Measurements from ENCODE around the gene ARPC1A.
A peak's percentile ranks its signal among the peaks of the same experiment; 100 is the strongest.
"Not testable (repeated sequence)": the region's sequence is repeated elsewhere in the genome, so short reads cannot be mapped to it uniquely, and the experiment has no call there.

Gene ARPC1A

DNA sequence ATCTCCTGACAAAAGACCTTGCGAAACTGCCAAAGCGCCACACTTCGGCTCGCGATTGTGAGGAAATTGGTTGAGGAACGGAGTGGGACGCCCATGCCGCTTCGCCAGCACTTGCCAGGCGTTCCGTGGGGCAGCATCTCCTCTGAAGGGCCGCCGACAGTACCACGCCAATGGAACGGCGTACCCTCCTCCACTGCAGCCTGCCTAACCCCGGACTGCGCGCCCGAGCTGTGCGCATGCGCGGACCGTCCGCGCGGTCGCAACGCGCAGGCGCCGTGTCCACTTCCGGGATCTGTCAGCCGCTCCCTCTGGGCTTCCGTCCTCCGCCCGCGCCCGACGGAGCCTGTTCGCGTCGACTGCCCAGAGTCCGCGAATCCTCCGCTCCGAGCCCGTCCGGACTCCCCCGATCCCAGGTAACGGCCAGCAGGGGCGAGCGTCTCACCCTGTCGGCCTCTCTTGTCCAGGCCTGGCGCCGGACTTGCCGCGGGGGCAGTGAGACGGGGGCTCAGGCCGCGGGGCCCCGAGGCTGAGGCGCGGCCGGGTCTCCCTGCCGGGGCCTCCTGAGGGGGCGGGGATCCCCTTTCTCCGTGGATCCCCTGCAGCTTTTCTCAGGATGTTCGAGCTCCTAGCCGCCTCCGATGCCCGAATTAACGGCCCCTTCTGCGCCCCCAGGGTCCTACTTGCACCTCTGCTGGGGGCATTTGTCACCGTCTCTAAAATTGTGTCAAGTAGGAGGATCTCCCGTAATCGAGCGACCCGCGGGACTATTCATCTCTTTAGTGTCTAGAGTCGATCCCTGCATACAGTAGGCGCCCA lies at the start of gene ARPC1A:
ARPC1A (plus strand) TSS at position 307 of the 816 bp plus-strand sequence. CDS start 7,456 bp downstream, outside the sequence.
- DNase-seq, result peak; percentile 97

DNA sequence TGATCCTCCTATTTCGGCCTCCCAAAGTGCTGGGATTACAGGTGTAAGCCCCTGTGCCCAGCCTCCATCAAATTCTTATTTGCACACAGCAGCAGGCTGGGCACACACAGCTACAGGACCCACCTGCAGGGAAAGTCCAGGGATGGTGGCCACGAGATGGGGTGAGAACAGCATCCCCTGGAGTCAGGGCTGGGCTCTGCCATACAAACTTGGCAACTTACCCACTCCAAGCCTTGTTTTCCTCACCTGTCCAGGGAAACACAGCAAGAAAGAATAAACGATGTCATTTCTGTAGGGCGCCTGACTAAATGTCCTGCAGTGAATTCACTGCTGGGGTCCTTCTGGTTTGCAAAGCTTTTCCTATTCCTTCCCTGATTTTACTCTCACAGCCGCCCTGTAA lies 47.5 kb upstream of the ARPC1A start:
- DNase-seq, result no peak

DNA sequence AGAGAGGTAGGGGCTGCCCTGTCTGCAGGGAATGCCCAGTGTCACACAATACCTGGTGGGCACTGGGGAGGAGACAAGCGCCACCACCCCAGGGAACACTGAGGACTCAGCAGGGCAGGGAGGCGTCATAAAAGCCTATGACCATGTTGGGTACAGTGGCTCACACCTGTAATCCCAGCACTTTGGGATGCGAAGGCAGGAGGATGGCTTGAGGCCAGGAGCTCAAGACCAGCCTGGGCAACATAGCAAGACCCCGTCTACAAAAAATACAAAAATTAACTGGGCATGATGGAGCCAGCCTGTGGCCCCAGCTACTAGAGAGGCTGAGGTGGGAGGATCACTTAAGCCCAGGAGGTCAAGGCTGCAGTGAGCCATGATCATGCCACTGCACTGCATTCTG lies 41.5 kb upstream of the ARPC1A start:
- not testable (repeated sequence) for DNase-seq

DNA sequence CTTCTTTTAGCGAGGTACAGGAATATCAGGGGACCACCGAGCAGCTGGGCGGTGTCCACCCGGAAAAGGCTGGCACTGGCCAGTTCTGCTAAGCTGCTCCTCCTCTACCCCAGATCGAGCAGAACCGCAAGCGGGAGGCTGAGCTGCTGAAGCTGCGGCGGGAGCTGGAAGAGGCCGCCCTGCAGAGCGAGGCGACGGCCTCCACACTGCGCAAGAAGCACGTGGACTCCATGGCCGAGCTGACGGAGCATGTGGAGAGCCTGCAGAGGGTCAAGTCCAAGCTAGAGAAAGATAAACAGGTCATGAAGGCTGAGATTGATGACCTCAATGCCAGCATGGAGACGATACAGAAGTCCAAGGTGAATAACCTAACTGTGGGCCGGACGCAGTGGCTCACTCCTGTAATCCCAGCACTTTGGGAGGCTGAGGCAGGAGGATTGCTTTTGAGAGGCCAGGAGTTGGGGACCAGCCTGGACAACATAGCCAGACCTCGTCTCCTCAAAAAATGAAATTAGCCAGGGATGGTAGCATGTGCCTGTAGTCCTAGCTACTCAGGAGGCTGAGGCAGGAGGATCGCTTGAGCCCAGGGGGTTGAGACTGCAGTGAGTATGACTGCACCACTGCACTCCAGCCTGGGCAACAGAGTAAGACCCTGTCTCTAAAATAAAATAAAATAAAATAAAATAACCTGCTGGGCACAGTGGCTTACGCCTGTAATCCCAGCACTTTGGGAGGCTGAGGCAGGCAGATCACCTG lies 37.7 kb upstream of the ARPC1A start:
- DNase-seq, result no peak

DNA sequence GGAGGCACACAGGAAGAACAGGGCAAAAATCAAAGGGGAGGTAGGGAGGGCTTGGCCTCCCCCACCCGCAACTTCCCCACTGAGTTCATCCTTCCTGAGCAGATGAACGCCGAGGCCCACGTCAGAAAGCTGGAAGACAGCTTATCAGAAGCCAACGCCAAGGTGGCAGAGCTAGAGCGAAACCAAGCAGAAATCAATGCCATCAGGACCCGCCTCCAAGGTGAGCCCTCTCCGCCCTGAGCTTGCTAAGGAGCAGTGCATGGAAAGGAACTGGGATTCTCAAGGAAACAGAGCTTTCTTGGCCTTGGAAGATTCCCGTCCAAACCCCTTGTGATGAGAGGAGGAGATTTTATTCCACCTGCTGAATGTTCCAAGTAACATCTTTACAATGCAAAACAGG lies 36.5 kb upstream of the ARPC1A start:
- no peak for DNase-seq

DNA sequence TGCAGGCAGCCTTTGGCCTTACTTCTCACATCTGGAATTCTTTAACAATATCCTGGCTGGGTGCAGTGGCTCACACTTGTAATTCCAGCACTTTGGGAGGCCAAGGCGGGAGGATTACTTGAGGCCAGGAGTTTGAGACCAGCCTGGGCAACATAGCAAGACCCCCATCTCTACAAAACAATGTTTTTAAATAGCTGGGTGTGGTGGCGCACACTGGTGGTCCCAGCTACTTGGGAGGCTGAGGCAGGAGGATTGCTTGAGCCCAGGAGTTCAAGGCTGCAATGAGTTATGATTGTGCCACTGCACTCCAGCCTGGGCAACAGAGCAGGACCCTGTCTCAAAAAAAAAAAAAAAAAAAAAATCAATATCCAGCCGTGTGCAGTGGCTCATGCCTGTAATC lies 35.5 kb upstream of the ARPC1A start:
- not testable (repeated sequence) for DNase-seq

DNA sequence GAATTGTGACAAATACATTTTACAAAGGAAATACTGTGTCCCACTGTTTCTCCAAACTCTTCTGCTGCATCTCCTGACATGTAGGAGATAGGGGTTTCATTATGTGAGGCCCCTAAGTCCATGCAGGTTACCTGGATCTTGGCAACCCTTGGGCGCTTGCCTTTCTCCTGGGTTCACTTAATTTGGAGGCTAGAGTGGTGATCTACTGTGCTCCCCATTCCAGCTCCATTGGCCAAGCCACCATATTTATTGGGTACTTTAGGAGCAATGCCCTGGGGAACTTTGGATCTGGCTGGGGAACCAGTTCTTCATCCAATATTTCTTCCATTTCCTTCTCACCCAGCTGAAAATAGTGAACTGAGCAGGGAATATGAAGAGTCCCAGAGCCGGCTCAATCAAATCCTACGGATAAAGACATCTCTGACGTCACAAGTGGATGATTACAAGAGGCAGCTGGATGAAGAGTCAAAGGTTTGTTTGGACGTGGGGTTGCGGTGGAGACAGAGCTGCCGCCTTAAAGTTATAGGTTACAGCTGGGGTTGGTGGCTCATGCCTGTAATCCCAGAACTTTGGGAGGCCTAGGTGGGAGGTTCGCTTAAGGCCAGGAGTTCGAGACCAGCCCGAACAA lies 34.6 kb upstream of the ARPC1A start:
- no peak for DNase-seq

DNA sequence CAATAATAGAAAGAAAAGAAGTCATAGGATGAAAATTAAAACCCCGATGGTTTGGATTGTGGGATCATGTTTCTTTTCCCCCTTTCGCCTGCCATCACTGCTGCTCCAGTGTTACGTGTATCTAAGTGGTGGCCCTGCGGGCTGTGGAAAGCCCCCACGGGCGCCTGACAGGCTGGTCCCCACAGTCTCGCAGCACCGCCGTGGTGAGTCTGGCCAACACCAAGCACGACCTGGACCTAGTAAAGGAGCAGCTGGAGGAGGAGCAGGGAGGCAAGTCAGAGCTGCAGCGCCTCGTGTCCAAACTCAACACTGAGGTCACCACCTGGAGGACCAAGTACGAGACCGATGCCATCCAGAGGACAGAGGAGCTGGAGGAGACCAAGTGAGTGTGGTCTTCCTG lies 33.6 kb upstream of the ARPC1A start:
- no peak for DNase-seq

DNA sequence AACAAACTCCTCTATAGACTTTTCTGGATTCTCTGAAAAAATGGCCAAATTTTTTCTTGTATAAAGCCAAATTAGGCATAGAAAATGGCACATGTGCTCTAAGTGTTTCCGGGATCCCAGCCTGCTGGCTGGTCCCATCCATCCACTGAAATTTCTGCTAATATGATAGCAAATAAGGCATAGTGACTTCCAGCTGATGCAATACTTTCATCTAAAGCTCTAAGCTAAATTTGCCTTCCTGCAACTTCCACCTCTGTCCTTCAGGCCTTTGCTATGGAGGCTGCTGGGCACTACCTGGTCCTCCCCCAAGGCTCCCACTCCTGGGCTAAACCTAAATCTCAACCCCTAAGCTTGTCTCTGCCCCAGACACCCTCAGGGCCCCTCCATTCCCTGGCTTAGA lies 32.5 kb upstream of the ARPC1A start:
- DNase-seq, result no peak

DNA sequence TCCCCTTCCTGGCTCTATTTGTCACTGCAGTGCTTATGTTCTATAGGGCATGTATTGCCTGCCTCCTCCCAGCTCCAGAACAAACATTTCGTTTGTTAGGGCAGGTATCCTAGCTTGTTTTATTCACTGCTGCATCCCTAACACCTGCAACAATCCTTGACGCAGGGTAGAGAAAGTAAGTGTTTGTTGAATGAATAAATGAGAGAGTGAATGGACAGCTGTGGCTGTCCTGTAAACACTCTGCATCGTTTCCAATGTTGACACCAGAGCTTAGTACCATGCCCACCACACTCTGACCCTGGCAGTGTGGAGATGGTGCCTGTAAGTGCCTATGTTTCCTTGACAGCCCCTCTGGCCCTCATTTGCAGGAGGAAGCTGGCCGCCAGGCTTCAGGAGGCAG lies 32.0 kb upstream of the ARPC1A start:
- no peak for DNase-seq

DNA sequence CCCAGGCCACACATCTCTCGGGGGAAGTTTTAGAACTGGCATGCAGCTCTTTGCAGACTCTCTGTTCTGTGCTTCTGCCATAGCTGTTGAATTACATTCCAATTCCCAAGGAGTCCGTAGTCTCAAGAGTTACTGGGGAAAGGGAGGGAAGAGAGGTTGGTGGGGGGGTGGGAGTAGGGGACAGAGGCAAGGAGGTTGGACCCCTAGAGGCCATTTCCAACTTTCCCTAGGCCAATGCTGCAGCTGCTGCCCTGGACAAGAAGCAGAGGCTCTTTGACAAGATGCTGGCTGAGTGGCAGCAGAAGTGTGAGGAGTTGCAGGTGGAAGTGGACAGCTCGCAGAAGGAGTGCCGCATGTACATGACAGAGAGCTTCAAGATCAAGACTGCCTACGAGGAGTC lies 29.2 kb upstream of the ARPC1A start:
- DNase-seq, result no peak

DNA sequence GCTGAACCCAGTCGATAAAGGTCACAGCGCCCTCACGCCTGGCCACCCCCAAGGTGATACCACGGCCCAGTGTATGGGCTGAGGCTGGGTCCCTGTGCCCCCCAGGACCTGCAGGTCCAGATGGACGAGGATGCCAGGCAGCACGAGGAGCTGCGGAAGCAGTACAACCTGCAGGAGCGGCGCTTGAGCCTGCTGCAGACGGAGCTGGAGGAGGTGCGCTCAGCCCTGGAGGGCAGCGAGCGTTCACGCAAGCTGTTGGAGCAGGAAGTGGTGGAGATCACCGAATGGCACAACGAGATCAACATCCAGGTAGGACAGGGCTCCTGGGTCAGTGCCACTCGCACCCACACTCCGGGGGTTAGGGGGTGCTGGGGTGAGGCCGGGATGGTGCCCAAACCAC lies 24.2 kb upstream of the ARPC1A start:
- DNase-seq, result no peak

DNA sequence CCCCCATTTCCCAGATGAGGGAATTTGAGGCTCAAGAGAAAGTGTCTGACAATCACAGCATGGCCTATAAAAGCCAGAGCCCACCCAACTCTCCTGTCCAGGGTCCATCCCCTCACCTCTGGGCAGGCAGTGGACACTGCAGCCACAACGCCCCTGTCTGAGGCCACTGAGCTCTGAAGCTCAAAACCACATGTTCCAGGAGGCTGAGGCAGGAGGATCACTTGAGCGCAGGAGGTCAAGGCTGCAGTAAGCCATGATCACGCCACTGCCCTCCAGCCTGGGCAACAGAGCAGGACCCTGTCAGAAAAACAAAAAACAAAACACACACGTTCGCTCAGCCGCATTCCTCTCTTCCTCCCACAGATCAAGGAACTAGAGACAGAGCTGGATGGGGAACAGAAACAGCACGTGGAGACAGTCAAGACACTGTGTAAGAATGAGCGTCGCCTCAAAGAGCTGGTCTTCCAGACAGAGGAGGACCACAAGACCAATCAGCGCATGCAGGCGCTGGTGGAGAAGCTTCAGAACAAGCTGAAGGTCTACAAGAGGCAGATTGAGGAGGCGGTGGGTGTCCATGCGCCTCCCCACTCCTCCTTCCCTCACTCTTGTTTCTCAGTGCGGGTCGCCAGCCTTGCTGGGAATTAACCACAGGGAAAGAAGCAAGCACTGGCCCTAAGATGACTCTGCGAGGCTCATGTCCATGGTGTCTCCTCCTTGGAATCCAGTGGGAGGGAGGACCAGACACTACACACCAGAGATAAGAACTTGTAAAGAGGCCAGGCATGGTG lies 20.0 kb upstream of the ARPC1A start:
- DNase-seq, result peak; percentile 19

DNA sequence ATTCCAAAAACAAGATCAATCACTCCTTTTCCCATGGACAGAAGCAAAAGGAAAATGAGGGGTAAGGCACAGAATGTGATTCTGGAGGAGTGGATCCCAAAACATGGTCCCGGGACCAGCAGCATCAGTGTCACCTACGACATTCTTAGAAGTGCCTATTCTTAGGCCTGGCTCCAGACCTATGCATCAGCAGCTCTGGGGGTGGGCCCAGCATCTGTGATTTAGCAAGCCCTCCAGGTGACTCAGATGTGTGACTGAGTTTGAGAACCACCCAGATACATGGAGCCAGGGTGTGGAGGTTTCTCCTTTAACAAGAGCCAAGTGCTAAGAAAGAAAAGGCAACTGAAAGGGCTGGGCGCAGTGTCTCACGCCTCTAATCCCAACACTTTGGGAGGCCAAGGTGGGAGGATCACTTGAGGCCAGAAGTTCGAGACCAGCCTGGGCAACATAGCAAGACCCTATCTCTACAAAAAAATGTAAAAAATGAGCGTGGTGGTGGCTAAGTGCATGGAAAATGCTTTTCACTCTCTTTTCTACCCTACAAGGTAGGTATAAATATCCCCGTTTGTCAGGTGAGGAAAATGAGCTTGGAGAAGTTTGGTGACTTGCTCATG lies 17.1 kb upstream of the ARPC1A start:
- DNase-seq, result no peak

DNA sequence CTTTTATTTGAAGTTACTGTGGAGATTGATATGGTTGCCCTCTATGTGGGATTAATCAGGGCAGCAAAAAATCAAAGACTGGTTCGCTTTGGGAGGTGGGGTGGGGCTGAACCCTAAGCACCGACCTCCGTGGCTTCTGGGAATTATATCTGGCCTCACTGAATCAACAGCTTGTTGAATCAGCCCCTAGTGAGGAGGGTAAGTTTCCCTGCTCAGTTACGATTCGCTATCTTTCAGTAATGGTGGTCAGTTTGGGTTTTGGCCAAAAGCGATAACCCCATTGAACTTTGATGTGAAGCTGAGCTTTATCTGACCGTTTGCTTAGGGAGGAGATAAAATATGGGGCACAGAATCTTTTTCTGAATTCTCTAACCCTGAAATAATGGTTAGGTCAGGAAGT lies 16.6 kb upstream of the ARPC1A start:
- no peak for DNase-seq

DNA sequence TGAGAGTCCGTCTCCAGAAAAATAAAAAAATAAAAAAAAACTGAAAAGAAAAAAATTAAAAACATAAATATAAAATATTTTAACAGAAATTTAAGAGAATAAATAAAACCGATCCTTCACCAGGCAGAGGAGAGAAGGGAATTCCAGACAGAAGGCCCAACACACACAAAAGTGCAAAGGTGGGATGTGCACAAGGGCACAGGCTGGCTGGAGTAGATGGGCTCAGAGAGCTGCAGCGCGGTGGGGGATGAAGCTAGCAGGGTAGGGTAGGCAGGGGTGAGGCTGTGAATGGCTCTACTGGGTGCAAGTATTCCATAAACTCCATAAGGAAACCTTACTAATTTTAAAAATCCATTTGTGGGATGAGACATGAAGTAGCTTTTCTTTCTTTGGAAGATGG lies 15.7 kb upstream of the ARPC1A start:
- DNase-seq, result no peak

DNA sequence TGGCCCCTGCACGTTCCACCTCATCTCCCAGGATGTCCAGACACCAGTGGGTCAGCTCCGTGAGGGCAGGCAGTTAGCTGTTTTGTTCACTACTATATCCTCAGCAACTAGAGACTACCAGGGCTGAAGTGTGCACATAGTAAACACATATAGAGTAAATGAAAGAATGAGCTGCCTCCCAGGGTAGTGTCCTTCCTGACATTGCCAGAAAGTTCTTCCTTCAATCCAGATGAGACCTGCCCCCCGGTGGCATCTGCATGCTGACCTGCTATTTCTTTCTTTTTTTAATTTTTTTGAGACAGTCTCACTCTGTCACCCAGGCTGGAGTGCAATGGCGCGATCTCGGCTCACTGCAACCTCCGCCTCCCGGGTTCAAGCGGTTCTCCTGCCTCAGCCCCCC lies 14.0 kb upstream of the ARPC1A start:
- DNase-seq, result no peak

DNA sequence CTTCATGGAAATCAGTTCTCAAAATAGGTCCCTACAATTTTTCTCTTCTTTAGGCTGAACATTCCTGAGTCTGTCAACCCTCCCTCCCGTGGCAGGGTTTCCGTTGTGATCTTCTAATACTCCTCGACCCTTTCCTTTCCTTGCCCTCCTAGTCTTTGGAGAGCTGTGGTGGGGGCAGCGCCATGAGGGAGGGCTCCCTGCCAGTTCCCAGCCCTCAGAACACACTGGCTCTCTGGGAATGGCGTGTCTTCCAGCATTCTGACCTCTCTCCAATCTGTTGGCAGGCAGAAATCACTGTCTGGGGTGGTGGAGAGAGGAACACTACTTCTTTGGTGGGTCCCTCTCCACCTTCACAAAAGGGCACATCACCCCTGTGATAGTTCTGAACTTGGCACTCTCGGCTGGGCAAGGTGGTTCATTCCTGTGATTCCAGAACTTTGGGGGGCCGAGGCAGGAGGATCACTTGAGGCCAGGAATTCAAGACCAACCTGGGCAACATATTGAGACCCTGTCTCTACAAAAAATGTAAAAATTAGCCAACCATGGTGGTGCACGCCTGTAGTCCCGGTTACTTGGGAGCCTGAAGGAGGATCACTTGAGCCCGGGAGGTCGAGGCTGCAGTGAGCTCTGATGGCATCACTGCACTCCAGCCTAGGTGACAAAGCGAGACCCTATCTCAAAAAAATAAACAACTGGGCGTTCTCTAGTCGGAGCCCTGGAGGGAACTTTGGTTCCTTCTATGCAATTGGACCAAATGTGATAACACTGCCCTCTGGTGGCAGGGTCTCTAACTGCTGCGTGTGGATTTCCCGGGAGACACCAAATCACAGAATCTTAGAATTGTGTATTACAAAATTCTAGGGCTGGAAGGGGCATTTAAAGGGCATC lies 13.1 kb upstream of the ARPC1A start:
- peak; percentile 87 for DNase-seq

DNA sequence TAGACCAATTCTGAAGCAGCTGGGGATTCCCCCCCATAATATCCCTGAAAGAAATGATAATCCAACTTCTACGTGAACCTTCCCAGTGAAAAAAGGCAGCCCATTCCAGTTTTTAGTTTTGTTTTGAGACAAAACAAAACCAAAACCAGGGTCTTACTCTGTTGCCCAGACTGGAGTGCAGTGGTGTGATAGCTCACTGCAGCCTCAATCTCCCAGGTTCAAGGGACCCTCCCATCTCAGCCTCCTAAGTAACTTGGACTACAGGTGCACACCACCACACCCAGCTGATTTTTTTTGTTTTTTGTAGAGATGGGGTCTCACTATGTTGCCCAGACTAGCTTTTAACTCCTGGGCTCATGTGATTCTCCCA lies 12.5 kb upstream of the ARPC1A start:
- no peak for DNase-seq

DNA sequence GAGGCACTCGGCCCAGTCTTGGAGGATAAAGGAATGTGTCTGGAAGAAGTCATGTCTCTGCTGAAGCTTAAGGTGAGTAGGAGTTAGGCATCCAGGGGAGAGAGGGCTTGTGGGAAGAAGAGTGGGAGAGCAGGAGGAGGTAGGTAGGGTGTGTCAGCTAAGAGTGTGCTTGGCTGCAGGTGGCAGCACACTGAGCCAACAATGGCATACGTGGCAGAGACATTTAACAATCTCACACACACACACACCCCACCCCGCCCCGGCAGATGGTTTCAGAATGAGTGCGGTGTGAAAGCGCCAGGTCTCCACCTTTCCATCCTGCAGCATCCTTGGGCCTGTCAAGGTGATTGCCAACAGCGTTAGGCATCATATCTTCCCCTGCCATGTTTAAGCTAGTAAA lies 11.2 kb upstream of the ARPC1A start:
- DNase-seq, result no peak

DNA sequence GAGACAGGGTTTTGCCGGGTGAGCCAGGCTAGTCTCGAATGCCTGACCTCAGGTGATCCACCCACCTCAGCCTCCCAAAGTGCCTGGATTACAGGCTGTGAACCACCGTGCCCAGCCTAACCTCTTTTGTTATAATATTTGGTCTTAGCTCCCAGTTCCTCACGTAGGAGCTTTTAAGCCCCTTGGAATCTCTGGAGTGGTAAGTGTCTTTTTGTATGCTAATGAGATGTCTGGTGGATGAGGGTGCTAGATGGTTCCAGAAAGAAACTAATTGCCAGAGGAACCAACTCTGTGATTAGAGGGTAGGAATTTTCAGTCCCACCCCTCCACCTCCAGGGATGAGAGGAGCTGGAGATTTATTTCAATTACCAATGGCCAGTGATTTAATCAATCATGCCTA lies 5.3 kb upstream of the ARPC1A start:
- no peak for DNase-seq

DNA sequence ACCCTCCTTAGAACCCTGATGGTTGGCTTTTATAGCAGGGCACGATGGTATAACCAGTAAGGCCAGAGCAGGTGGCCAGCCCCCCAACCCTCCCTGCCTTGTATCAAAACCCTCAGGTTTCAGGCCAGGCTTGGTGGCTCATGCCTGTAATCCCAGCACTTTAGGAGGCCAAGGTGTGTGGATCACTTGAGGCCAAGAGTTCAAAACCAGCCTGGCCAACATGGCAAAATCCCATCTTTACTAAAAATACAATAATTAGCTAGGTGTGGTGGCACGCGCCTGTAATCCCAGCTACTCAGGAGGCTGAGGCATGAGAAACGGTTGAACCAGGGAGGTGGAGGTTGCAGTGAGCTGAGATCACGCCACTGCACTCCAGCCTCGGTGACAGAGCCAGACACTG lies 3.0 kb upstream of the ARPC1A start:
- not testable (repeated sequence) for DNase-seq

Measured in suppressor macrophage treated with lipopolysaccharide for 4 hours (primary cell).